Coronary artery (tissue), 2 donors: ENCODE results near the gene HSPBP1.
A peak's percentile ranks its signal among the peaks of the same experiment; 100 is the strongest.

Experiments
- DNase-seq: peaks from one replicate; pipeline ENCODE4 v3.0.0-alpha.2; 2017; ENCODE audit warnings: low spot score
- H3K27ac ChIP-seq, 2 donors: fragments of 200-600 bp; sonication (generic); one replicate each; pipeline ENCODE4 v1.5.1; 2016 to 2019
- H3K4me3 ChIP-seq: fragments of 200-600 bp; sonication (generic); 2 replicates; pipeline ENCODE4 v1.5.1; 2016; ENCODE audit warnings: mild to moderate bottlenecking, moderate library complexity
- TF ChIP-seq, protein P1 (sequence below): fragments of 200-600 bp; sonication (generic); IDR thresholded peaks from one replicate; pipeline ENCODE4 v1.5.1; 2019; ENCODE audit warnings: antibody characterized with exemption

The HSPBP1 gene

DNA sequence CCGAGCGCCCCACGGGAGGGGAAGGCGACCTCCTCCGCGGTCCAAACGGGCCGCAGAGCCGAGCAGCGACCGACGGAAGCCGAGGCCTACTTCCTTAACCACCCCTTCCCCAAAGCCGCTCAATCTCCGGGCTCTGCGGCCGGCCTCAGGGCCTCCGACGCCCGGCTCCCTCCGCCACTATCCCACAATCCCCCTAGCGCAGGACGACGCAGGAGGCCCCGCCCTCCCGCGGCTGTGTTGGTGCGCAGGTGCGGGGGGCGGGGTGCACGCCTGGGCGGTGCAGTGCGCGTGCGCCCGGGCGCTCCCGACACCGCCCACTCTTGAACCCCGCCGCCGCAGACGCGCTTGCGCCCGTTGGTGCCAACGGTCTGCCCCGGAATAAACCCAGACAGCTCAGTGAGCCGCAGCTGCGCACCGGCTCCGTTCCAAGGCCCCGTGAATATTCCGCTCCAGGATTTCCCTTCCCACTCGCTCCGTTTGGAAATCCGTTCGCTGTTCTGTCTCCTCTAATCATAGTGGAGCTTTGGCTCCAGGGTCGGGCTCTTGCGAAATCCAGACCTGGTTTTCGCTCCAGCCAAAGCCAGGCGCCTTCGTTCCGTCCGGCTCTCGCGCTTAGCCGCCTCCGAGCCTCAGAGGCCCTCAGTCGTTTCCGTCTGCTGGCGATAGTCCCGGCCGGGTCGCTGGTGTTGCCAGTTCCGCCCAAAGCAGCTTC, 20.9 kb downstream of the HSPBP1 start, which contains the start of gene PPP6R1:
PPP6R1 (minus strand) TSS at position 190 of the 712 bp plus-strand sequence. CDS start 11,914 bp downstream, outside the sequence.
- Histone ChIP-seq H3K27ac (peak within 1 kb of the TSS; percentile 89 to 92), H3K4me3 (peak within 1 kb of the TSS; percentile 87)
- peak; percentile 99 for DNase-seq
- TF ChIP-seq, protein P1, sequence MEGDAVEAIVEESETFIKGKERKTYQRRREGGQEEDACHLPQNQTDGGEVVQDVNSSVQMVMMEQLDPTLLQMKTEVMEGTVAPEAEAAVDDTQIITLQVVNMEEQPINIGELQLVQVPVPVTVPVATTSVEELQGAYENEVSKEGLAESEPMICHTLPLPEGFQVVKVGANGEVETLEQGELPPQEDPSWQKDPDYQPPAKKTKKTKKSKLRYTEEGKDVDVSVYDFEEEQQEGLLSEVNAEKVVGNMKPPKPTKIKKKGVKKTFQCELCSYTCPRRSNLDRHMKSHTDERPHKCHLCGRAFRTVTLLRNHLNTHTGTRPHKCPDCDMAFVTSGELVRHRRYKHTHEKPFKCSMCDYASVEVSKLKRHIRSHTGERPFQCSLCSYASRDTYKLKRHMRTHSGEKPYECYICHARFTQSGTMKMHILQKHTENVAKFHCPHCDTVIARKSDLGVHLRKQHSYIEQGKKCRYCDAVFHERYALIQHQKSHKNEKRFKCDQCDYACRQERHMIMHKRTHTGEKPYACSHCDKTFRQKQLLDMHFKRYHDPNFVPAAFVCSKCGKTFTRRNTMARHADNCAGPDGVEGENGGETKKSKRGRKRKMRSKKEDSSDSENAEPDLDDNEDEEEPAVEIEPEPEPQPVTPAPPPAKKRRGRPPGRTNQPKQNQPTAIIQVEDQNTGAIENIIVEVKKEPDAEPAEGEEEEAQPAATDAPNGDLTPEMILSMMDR = no peak

DNA sequence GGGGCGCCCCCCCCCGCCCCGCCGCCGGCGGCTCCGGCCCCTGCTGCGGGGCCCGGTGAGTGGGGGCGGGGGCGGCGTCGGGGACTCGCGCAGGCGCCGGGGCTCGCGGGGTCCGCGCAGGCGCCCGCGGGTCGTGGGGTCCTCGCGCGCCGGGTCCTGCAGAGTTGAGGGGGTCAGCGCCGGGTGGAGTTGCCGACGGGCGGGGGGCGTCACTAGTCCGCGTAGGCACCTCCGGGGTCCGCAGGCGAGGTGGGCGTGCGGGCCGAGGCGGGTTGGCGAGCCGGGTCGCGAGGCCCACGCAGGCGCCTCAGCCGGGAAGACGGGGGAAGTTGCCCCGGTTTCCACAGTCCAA, 21.5 kb downstream of the HSPBP1 start:
- TF ChIP-seq, protein P1 = no peak
- no peak for DNase-seq
- H3K4me3 ChIP-seq = peak overlapping the region; percentile 87
- H3K27ac ChIP-seq = peak overlapping the region; percentile 70 to 89

DNA sequence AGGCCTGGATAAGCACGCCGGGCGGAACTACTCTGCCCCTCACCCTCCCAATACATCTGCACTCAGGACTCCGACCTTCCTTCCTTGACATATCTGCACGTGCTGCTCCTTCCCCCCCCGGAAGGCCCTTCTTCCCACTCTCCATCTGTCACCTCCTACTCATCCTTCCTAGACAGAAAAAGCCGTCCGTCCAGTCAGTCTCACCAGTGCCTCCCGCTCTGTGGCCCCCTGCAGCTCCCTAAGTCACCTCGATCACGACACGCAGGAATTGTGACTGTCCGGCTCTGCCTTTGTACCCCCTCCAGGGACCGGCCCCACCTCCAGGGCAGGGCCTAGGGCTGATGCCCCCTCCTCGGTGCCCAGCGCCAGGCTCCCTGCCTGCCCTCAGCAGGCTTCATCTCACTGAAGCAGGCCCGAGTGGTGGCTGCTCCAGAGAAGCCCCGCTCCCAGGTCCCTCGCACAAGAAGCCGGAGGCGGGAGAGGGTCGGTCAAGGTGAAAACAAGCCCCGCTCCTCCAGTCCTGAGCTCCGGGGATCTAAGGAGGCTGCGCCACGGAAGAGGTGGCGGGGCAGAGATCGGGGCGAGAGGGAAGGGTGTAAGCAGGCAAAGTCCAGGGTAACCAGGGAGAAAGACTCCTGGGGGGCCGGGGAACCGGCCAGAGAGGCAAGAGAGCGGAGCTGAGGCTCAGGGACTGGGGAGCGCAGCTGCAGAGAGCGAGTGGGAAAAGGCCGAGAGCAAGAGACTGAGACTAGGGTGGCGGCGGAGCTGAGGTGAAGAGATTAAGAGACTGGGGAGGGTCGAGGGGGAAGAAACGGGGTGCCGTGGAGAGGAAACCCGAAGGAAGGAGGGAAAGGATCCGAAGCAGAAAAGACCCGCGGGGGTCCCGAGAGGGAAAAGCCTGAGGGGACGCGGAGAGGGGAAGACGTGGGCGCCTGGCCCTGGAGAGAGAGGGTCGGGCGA, 22.2 kb downstream of the HSPBP1 start:
- TF ChIP-seq, protein P1 = no peak
- Histone ChIP-seq H3K27ac (peak overlapping the region; percentile 70 to 89), H3K4me3 (peak overlapping the region; percentile 87)
- no peak for DNase-seq

- TF ChIP-seq, protein P1 = no peak
- Histone ChIP-seq H3K4me3 (peak overlapping the region; percentile 87), H3K27ac (no peak overlapping the region)
- DNase-seq = no peak
Observed at GRCh38 chr19:55256562-55257460, 23.1 kb downstream of the HSPBP1 start.

DNA sequence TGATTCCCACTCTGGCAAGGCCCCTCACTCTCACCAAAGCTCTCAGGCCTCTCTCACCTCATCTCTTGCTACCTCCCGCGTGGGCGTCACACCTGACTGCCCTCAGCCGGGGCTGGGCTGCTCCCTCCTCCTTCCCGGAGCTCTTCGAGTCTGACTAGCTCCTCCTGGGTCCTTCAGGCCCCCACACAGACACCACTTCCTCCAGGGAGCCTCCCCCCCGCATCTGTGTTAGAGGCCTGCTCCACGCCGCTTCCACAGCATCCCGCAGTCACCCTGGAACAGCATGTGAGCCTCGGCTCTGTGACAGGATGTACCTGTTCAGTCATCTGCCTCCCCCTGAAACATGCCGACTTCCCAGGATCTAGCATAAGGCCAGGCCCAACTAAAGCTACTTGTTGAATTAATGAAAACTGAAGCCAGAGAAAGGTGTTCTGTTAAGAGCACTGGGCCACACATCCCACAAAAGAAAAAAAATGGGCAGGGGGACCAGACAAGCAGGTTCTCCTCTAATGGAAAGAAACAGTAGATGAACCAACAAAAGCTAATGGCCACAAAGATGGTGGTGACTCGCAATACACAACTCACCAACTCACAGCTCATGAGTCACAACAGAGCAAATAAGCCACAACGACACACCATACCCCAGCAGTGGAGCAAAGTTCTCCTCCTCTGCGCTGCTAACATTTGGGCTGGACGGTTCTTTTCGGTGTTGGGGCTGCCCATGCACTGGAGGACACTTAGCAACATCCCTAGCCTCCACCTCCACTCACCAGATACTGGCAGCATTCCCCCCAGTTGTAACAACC, 24.1 kb downstream of the HSPBP1 start:
- Histone ChIP-seq H3K4me3 (peak overlapping the region; percentile 87), H3K27ac (peak overlapping the region in 1 of 2 donors; percentile 64)
- no peak for DNase-seq
- TF ChIP-seq, protein P1 = no peak

DNA sequence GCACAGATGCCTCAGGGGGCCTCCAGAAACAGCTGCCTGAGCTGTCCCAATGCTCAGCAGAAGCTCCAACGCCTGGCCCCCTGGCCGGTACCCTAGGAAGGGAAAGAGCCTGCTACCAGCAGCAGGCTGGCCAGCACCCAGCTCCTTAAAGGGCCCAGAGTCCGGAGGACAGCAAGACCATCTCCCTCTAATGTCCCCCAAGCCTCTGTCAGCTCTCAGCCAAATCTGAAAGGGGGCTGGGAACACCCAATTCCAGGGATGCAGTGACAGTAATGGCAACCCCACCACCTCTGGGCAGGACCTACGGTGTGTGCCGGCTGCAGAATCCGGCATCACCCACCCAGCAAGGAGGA, 25.3 kb downstream of the HSPBP1 start:
- peak overlapping the region in 1 of 2 donors; percentile 66 for H3K27ac ChIP-seq
- TF ChIP-seq, protein P1 = no peak
- no peak for DNase-seq
- H3K4me3 ChIP-seq = peak overlapping the region; percentile 50
